ENCODE results near the gene PNRC1.

DNA sequence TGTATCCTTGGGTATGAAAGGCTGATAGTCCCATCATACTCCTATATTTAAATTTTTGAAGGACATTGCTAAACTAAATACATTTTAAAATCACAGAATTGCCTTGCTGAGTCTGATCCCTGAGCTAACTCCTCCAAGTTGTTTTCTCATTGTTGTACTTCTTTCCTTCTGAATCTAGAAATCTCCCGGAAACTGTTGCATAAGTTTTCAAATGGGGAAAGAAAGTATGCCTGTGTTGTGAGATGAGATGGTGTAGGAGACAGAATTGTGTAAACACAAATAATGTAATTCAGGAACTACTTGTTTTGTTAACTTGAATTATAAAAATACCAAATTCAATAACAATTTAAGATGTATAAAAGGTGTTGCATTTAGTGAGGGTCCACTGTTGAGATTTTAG lies 7.3 kb downstream of the PNRC1 start:
- TF ChIP-seq POLR2A (IDR thresholded peaks at IDR 0.05) = no peak
- TF ChIP-seq, protein P1, sequence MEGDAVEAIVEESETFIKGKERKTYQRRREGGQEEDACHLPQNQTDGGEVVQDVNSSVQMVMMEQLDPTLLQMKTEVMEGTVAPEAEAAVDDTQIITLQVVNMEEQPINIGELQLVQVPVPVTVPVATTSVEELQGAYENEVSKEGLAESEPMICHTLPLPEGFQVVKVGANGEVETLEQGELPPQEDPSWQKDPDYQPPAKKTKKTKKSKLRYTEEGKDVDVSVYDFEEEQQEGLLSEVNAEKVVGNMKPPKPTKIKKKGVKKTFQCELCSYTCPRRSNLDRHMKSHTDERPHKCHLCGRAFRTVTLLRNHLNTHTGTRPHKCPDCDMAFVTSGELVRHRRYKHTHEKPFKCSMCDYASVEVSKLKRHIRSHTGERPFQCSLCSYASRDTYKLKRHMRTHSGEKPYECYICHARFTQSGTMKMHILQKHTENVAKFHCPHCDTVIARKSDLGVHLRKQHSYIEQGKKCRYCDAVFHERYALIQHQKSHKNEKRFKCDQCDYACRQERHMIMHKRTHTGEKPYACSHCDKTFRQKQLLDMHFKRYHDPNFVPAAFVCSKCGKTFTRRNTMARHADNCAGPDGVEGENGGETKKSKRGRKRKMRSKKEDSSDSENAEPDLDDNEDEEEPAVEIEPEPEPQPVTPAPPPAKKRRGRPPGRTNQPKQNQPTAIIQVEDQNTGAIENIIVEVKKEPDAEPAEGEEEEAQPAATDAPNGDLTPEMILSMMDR (IDR thresholded peaks at IDR 0.05) = no peak
